ENCODE results near the gene GPC2.

Gene GPC2

DNA sequence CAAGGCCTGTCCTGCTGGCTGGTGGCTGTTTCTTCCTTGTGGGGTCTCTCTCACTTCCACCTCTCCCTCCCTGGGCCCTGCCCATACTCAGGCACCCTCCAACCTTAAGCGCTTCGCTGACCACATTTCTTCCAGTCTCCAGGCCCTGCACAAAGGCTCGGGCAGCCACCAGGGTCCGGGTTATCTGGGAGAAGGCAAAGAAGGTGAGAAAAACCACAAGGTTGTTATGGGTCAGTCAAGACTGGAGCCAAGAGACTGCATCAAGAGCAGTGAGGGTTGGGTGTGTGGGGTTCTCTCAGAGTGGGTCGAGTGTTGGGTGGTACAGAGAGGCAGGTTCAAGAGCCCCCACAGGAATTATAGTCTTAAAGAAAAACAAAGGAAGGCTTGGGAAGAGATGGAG is 2.6 kb downstream of the GPC2 start:
- H3K4me3 ChIP-seq (ENCODE audit: low read depth, low read length): no peak overlapping the region
- TF ChIP-seq, protein P1, sequence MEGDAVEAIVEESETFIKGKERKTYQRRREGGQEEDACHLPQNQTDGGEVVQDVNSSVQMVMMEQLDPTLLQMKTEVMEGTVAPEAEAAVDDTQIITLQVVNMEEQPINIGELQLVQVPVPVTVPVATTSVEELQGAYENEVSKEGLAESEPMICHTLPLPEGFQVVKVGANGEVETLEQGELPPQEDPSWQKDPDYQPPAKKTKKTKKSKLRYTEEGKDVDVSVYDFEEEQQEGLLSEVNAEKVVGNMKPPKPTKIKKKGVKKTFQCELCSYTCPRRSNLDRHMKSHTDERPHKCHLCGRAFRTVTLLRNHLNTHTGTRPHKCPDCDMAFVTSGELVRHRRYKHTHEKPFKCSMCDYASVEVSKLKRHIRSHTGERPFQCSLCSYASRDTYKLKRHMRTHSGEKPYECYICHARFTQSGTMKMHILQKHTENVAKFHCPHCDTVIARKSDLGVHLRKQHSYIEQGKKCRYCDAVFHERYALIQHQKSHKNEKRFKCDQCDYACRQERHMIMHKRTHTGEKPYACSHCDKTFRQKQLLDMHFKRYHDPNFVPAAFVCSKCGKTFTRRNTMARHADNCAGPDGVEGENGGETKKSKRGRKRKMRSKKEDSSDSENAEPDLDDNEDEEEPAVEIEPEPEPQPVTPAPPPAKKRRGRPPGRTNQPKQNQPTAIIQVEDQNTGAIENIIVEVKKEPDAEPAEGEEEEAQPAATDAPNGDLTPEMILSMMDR (IDR thresholded peaks at IDR 0.05; ENCODE audit: low read depth, low read length): no peak
- DNase-seq (ENCODE audit: low read depth, low spot score): no peak
- in situ Hi-C loops (cut with HindIII; ENCODE audit: low sequenced_read_pairs): no loop called here

DNA sequence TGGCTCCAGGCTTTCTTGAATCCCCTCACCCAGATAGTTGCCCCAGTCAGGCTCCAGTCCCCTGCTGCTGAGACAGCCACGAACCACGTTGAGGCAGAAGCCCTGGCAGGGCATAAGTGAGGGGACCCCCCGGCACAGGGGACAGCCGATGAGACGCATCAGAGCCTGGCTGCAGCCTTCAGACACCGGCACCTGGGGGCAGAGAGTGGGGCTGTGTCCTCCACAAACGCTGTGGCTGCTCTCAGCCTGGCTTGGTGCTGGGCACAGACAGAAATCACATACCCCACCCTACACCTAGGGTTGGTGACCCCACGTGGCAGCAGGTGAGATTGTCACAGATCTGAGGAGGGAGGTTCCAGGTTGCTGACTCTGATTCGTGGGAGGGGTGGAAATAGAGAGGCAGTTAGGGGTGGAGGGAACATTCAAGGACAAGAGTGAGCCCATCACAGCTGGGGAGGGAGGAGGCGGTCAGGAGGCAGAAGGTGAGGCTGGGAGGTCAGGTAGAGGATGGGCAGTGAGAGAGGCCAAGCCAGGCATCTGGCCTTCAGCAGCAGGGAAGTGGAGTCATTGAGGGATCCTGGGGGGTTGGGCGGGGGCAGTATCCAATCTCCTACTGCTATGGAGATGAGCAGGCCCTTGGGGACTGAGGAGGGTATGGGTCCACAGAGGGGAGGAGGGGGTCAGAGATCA is 3.2 kb downstream of the GPC2 start:
- no peak for DNase-seq (ENCODE audit: low read depth, low spot score)
- in situ Hi-C loops (cut with HindIII; ENCODE audit: low sequenced_read_pairs): no loop called here
- TF ChIP-seq, protein P1 (IDR thresholded peaks at IDR 0.05; ENCODE audit: low read depth, low read length): no peak
- no peak overlapping the region for H3K4me3 ChIP-seq (ENCODE audit: low read depth, low read length)

DNA sequence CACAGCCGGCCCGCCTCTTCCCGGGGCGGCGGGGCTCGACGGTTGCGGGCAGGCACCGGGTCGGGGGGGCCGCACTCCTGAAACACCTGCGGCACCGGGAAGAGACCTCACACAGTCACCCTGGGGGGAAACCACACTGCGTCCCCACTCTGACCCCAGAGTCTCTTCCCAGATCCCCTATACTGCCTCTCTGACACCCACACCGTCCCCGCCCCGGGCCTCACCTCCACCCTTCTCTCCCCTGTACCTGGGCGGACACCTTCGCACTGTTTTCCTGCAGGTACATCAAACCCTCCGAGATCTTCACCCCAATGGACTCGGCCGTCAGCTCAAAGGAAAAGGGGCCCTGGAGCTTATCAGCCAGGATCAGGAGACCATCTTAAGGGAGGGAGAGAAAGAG is 5.3 kb downstream of the GPC2 start:
- no peak for DNase-seq (ENCODE audit: low read depth, low spot score)
- no peak overlapping the region for H3K4me3 ChIP-seq (ENCODE audit: low read depth, low read length)
- in situ Hi-C loops (cut with HindIII; ENCODE audit: low sequenced_read_pairs): no loop called here
- TF ChIP-seq, protein P1 (IDR thresholded peaks at IDR 0.05; ENCODE audit: low read depth, low read length): no peak

DNA sequence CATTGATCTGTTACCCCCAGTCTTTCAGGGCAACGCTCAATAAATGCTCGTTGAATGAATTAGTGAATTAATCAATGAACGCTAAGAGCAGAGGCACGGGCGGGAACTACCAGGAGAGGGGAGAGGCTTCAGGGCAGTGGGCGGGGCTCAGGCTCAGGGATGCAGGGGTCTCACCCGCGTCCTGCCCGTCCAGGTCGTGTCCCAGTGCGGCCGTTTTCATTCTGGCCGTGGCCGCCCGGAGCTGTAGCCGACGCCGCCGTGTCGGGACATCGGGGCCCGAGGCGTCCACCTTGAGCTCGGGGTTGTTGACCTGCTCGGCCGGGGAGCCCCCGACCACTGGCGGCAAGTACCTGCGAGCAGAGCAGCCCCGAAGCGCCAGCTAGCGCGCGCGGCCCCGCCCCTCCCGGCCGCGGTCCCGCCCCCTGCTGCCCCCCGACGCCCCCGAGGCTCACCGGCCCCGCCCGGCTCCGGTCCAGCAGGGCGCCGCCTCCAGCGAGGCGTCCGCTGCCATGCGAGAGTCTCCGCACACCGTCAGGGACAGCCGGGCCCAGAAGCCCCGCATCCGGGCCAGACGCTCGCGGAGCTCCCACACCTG is 6.0 kb downstream of the GPC2 start:
- no peak for DNase-seq (ENCODE audit: low read depth, low spot score)
- peak overlapping the region; percentile 24 for H3K4me3 ChIP-seq (ENCODE audit: low read depth, low read length)
- TF ChIP-seq, protein P1 (IDR thresholded peaks at IDR 0.05; ENCODE audit: low read depth, low read length): no peak
- in situ Hi-C loops (cut with HindIII; ENCODE audit: low sequenced_read_pairs): no loop called here

DNA sequence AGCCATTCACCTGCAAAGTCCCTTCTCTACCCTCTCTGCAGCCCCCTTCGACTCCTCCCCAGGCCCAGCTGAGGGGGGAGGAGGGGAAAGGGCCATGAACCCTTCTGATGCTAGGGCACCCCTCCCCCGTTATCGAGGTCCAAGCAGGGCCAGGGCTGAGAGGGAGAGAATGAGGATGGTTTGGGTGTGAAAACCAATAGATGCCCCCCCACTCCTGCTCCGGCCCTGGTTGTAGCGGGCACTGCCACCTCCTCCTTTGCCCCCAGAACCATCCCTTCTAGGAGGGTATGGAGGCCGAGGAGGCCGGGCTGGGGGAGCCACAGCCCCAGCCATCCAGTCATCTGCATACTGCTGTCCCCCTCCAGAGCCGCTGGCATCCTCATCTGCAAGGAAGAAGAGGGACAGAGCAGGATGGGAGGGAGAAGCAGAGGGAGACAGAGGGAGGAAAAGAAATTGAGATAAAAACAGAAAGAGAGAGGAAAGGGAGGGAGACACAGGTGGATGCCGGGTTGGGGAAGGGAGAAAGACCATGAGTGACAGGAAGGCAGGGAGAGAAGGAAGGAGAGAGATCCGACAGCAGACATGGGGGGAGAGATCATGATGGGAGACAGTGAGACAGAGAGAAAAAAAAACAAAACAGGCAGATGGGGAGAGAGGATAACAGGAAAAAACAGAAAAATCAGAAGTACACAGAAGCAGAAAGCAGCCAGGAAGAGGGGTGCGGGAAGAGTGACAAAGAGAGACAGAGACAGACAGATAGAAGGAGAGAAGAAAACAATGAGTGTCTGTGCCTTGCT is 6.9 kb downstream of the GPC2 start:
- DNase-seq (ENCODE audit: low read depth, low spot score): no peak
- TF ChIP-seq, protein P1 (IDR thresholded peaks at IDR 0.05; ENCODE audit: low read depth, low read length): no peak
- in situ Hi-C loops (cut with HindIII; ENCODE audit: low sequenced_read_pairs): no loop called here
- H3K4me3 ChIP-seq (ENCODE audit: low read depth, low read length): no peak overlapping the region

DNA sequence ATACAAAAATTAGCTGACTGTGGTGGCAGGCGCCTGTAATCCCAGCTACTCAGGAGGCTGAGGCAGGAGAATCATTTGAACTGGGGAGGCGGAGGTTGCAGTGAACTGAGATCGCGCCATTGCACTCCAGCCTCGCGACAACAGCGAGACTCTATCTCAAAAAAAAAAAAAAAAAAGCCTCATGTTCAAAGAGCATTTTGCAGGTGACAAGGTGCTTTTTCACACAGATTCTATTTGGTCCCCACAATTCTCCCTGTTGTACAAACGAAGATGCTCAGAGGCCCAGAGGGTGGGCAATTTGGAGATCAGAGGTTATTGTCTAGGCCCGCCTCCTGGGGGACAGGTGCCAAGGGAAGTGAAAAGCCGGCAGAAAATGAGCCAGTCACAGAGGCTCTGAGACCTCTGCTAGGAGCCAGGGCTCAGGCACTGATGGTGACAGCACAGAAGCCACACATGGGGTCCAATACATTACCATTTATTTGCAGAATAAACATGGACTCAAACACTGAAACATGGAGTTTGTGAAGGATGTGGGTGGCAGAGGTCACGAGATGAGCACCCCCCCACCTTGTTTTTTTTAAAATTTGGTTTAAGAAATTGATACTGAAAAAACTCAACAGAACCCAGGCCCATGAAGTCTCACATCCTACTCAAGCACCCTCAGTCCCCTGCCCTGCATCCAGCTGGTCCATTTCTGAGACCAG is 7.9 kb downstream of the GPC2 start:
- TF ChIP-seq, protein P1 (IDR thresholded peaks at IDR 0.05; ENCODE audit: low read depth, low read length): no peak
- no peak for DNase-seq (ENCODE audit: low read depth, low spot score)
- H3K4me3 ChIP-seq (ENCODE audit: low read depth, low read length): no peak overlapping the region
- in situ Hi-C loops (cut with HindIII; ENCODE audit: low sequenced_read_pairs): no loop called here

Data from astrocyte of the spinal cord (primary cell).